H1 (cell line): ENCODE data around the gene CD44. TPM values are rescaled to one million over a fixed set of nuclear protein-coding genes. Genes with fewer than 3 reads are reported as not detected.

Source experiments
- CTCF ChIA-PET: fragments of 300-600 bp; sonication (Branson Sonifier 250); formaldehyde crosslinking; loops from one replicate; lab custom pipeline; 2021; ENCODE audit not compliant: partially characterized antibody; lab: Charles Lee
- POLR2A ChIA-PET: fragments of 300-600 bp; sonication (Branson Sonifier 250); formaldehyde crosslinking; loops from one replicate; lab custom pipeline; 2021; ENCODE audit warnings: inconsistent platforms; ENCODE audit not compliant: partially characterized antibody; lab: Charles Lee
- DNase-seq, 2 experiments: peaks; one replicate each; pipeline versions ENCODE4 v3.0.0 to v3.0.0-alpha.2; 2010 to 2022; ENCODE audit warnings: low spot score in 2 of 2, low read depth in 1 of 2, mixed read lengths in 1 of 2
- FAIRE-seq: peaks from 2 replicates; lab custom pipeline; 2011; peaks lifted over from hg19 to GRCh38; lab: Jason Lieb, UNC
- H2AFZ ChIP-seq: 2 replicates; pipeline ENCODE4 v1.8.1; 2012; ENCODE audit warnings: low read length, inconsistent platforms
- H2AK5ac ChIP-seq: 2 replicates; pipeline ENCODE4 v1.6.1; 2013; ENCODE audit warnings: low read depth, low read length
- H2BK120ac ChIP-seq: replicated peaks from 2 replicates; pipeline ENCODE3; 2013; ENCODE audit warnings: low read depth, low read length, inconsistent platforms
- H2BK12ac ChIP-seq: 2 replicates; pipeline ENCODE4 v1.6.1; 2013; ENCODE audit warnings: low read depth, low read length
- H2BK15ac ChIP-seq: 2 replicates; pipeline ENCODE4 v1.6.1; 2013; ENCODE audit warnings: low read length
- H2BK20ac ChIP-seq: 2 replicates; pipeline ENCODE4 v1.6.1; 2013; ENCODE audit warnings: low read length
- H2BK5ac ChIP-seq: 2 replicates; pipeline ENCODE4 v1.6.1; 2013; ENCODE audit warnings: low read depth, low read length
- H3K14ac ChIP-seq: 2 replicates; pipeline ENCODE4 v1.6.1; 2013; ENCODE audit warnings: inconsistent platforms; ENCODE audit not compliant: insufficient read length
- H3K18ac ChIP-seq: 2 replicates; pipeline ENCODE4 v1.6.1; 2013; ENCODE audit warnings: low read length; ENCODE audit errors: extremely low read depth
- H3K23ac ChIP-seq: 2 replicates; pipeline ENCODE4 v1.6.1; 2013; ENCODE audit warnings: inconsistent platforms; ENCODE audit not compliant: insufficient read length
- H3K23me2 ChIP-seq: 2 replicates; pipeline ENCODE4 v1.6.1; 2013; ENCODE audit warnings: low read depth, low read length
- H3K27ac ChIP-seq: 2 replicates; pipeline ENCODE4 v1.6.1; 2011; ENCODE audit warnings: low read depth, low read length, inconsistent platforms
- H3K27me3 ChIP-seq, 4 experiments: replicated peaks in 1 of 4; 1 replicate in 1 of 4; 2 replicates in 3 of 4; pipeline versions ENCODE4 v1.6.1 to v1.8.1; 2011 to 2013; ENCODE audit warnings: low read length in 3 of 4, mild to moderate bottlenecking in 3 of 4, inconsistent platforms in 2 of 4, mixed read lengths in 2 of 4, moderate library complexity in 1 of 4; ENCODE audit not compliant: control insufficient read depth in 3 of 4, insufficient read depth in 3 of 4; ENCODE audit errors: extremely low read depth in 1 of 4
- H3K36me3 ChIP-seq, 4 experiments: 2 replicates each; pipeline versions ENCODE4 v1.6.1 to v1.8.1; 2011 to 2013; ENCODE audit warnings: mild to moderate bottlenecking in 4 of 4, low read length in 3 of 4, moderate library complexity in 2 of 4, control low read depth in 1 of 4, inconsistent platforms in 1 of 4; ENCODE audit not compliant: insufficient read depth in 4 of 4, control insufficient read depth in 2 of 4
- H3K4ac ChIP-seq: replicated peaks from 2 replicates; pipeline ENCODE3; 2013; ENCODE audit warnings: low read length, low read depth, mixed read lengths, inconsistent platforms; ENCODE audit not compliant: insufficient read length
- H3K4me1 ChIP-seq, 4 experiments: replicated peaks in 1 of 4; 1 replicate in 1 of 4; 2 replicates in 3 of 4; pipeline versions ENCODE4 v1.6.1 to v1.8.1; 2011 to 2013; ENCODE audit warnings: low read length in 3 of 4, inconsistent platforms in 2 of 4, mixed read lengths in 1 of 4; ENCODE audit not compliant: insufficient read depth in 4 of 4, control insufficient read depth in 3 of 4
- H3K4me2 ChIP-seq, 2 experiments: 2 replicates each; pipeline versions ENCODE4 v1.6.1 to v1.8.1; 2011 to 2013; ENCODE audit warnings: low read depth in 2 of 2, low read length in 2 of 2, control low read depth in 1 of 2, inconsistent platforms in 1 of 2, mild to moderate bottlenecking in 1 of 2; ENCODE audit not compliant: insufficient read depth in 1 of 2
- H3K4me3 ChIP-seq, 4 experiments: fragments of 200-600, 300-600 bp in 1 of 4; sonication (generic), shearing (Covaris generic), sonication (Bioruptor Twin) in 1 of 4; 2 replicates each; pipeline versions ENCODE4 v1.5.1 to v1.8.1; 2011 to 2016; ENCODE audit warnings: low read length in 4 of 4, low read depth in 3 of 4, control low read depth in 2 of 4, inconsistent platforms in 2 of 4, mild to moderate bottlenecking in 2 of 4, mixed read lengths in 1 of 4, moderate library complexity in 1 of 4; ENCODE audit not compliant: insufficient read depth in 2 of 4; ENCODE audit errors: extremely low read depth in 1 of 4
- H3K56ac ChIP-seq: replicated peaks from 2 replicates; pipeline ENCODE3; 2013; ENCODE audit warnings: low read depth, mild to moderate bottlenecking, mixed read lengths, low read length, inconsistent platforms; ENCODE audit not compliant: insufficient read length
- H3K79me1 ChIP-seq: 2 replicates; pipeline ENCODE4 v1.6.1; 2013; ENCODE audit warnings: low read depth, low read length, control low read depth
- H3K79me2 ChIP-seq, 2 experiments: 2 replicates each; pipeline versions ENCODE4 v1.6.1 to v1.8.1; 2012 to 2013; ENCODE audit warnings: low read length in 2 of 2, mild to moderate bottlenecking in 2 of 2, inconsistent platforms in 1 of 2; ENCODE audit not compliant: insufficient read depth in 2 of 2, control insufficient read depth in 1 of 2
- H3K9ac ChIP-seq, 4 experiments: replicated peaks in 1 of 4; 1 replicate in 1 of 4; 2 replicates in 3 of 4; pipeline versions ENCODE4 v1.6.1 to v1.8.1; 2011 to 2013; ENCODE audit warnings: low read depth in 3 of 4, low read length in 3 of 4, control low read depth in 2 of 4, mild to moderate bottlenecking in 2 of 4, moderate library complexity in 2 of 4, inconsistent platforms in 1 of 4; ENCODE audit errors: extremely low read depth in 1 of 4
- H3K9me3 ChIP-seq, 2 experiments: 2 replicates each; pipeline versions ENCODE4 v1.6.1 to v1.8.1; 2012 to 2013; ENCODE audit warnings: mild to moderate bottlenecking in 2 of 2, moderate library complexity in 2 of 2, control low read depth in 1 of 2, inconsistent platforms in 1 of 2, low read depth in 1 of 2, low read length in 1 of 2, mixed read lengths in 1 of 2; ENCODE audit not compliant: insufficient read depth in 2 of 2
- H4K20me1 ChIP-seq, 2 experiments: replicated peaks in 1 of 2; 2 replicates each; pipeline versions ENCODE3 to v1.8.1; 2011 to 2013; ENCODE audit warnings: inconsistent platforms in 2 of 2, low read length in 2 of 2, mild to moderate bottlenecking in 1 of 2; ENCODE audit not compliant: insufficient read depth in 2 of 2, control insufficient read depth in 1 of 2
- H4K5ac ChIP-seq: 2 replicates; pipeline ENCODE4 v1.6.1; 2013; ENCODE audit warnings: low read length, low read depth, mixed read lengths, inconsistent platforms; ENCODE audit not compliant: insufficient read length
- H4K8ac ChIP-seq: 2 replicates; pipeline ENCODE4 v1.8.0; 2013; ENCODE audit warnings: mild to moderate bottlenecking, moderate library complexity, low read length, inconsistent platforms; ENCODE audit not compliant: insufficient read depth; ENCODE audit errors: extremely low read depth
- H4K91ac ChIP-seq: replicated peaks from 2 replicates; pipeline ENCODE3; 2013; ENCODE audit warnings: low read length, mixed read lengths, inconsistent platforms; ENCODE audit not compliant: insufficient read length
- E2F6 ChIP-seq: IDR thresholded peaks from 2 replicates; pipeline ENCODE4 v1.6.1; 2012; ENCODE audit warnings: inconsistent platforms
- MAX ChIP-seq: IDR thresholded peaks from 2 replicates; pipeline ENCODE4 v1.6.1; 2012; ENCODE audit warnings: inconsistent platforms
- TAF7 ChIP-seq: optimal IDR thresholded peaks from 2 replicates; pipeline ENCODE3; 2011; ENCODE audit warnings: low read depth, mild to moderate bottlenecking, inconsistent platforms, low read length, moderate library complexity, borderline replicate concordance
- WGBS, 2 experiments: shearing (Covaris generic) in 1 of 2; methylation state at CpG; one replicate each; pipeline versions ENCODE4 v1.1.6 to v1.1.7; 2013 to 2015; ENCODE audit warnings: low lambda C conversion rate in 2 of 2, mixed read lengths in 2 of 2, inconsistent platforms in 1 of 2, low coverage in 1 of 2, missing lambda C conversion rate in 1 of 2; ENCODE audit not compliant: insufficient replicate concordance in 2 of 2, insufficient coverage in 1 of 2, insufficient read length in 1 of 2; ENCODE audit errors: extremely low coverage in 1 of 2, missing lambda C conversion rate in 1 of 2; 5-methylcytosine and 5-hydroxymethylcytosine counted together
- polyA plus RNA-seq, 7 experiments: library from polyadenylated mRNA; depleted of rRNA in 3 of 7; stranded (reverse) in 5 of 7; unstranded in 2 of 7; fragments of >200 nt in 5 of 7; fragments of 200-250 nt in 2 of 7; gene quantifications; 1 replicate in 5 of 7; 2 replicates in 1 of 7; 4 replicates in 1 of 7; pipeline versions ENCODE4 v1.2.1 to v1.2.3, GENCODE V29; 2011 to 2013; ENCODE audit warnings: missing spikeins in 2 of 7, mixed read lengths in 2 of 7
- total RNA-seq: library from RNA; stranded (reverse); fragmentation: NEBNext Ultra II Directional; extraction: Animal tissue kit (Norgen Biotek cat#: 25700); gene quantifications from 2 replicates; pipeline ENCODE4 v1.2.1, GENCODE V29; 2021

The CD44 gene
- total and polyA plus RNA-seq, 2 of the 8 experiments (the other 6 are each of a cell fraction or from before 2014, with no cell fraction given) = 11.8 to 13.7 TPM

- ChIA-PET POLR2A (no interaction called here), CTCF (interaction anchor here (0.6 to 1.6 kb wide), 3 partner anchors 10 to 190 kb away, joined by 3 read pairs; no protein-coding TSS in a partner anchor)
Observed at GRCh38 chr11:35235157-35235468, 96.1 kb downstream of the CD44 start.

More at GRCh38 chr11:35235157-35235468, 96.1 kb downstream of the CD44 start:
- no peak overlapping the region for H2BK5ac ChIP-seq
- no peak overlapping the region for H4K91ac ChIP-seq
- H2AFZ ChIP-seq = no peak overlapping the region
- TF ChIP-seq MAX (0 out of 2 replicates have a peak, but pooled peaks have one; percentile 37), TAF7 (no peak), E2F6 (0 out of 2 replicates have a peak, but pooled peaks have one; percentile 25)
- DNase-seq (no peak), FAIRE-seq (no peak)
- peaks cover 0 to 2% (median 2%) of the 10 kb centered on the region in 4 experiments; a peak in 4 of 7 replicates for H3K4me1 ChIP-seq
- no peak overlapping the region for H3K27ac ChIP-seq
- H2BK120ac ChIP-seq = no peak overlapping the region
- no peak overlapping the region for H3K23ac ChIP-seq
- H3K9ac ChIP-seq = no peak overlapping the region
- no peak overlapping the region for H3K4ac ChIP-seq
- H3K79me1 ChIP-seq = no peaks in the 10 kb centered on the region
- no peaks in the 10 kb centered on the region for H3K9me3 ChIP-seq
- H3K14ac ChIP-seq = no peak overlapping the region
- H3K4me3 ChIP-seq = no peak overlapping the region
- no peaks in the 10 kb centered on the region for H3K79me2 ChIP-seq
- H3K4me2 ChIP-seq = no peak overlapping the region
- H2AK5ac ChIP-seq = no peak overlapping the region
- 98% methylated on average over 2 of the region's 2 CpGs; no CpG with 5 or more reads in 1 of the 2 experiments for WGBS, 2 experiments
- H4K8ac ChIP-seq = no peak overlapping the region
- no peaks in the 10 kb centered on the region for H3K23me2 ChIP-seq
- H2BK15ac ChIP-seq = no peak overlapping the region
- H3K18ac ChIP-seq = no peak overlapping the region
- no peak overlapping the region for H3K56ac ChIP-seq
- no peaks in the 10 kb centered on the region for H3K36me3 ChIP-seq
- H4K20me1 ChIP-seq = no peaks in the 10 kb centered on the region
- no peak overlapping the region for H4K5ac ChIP-seq
- H2BK12ac ChIP-seq = no peak overlapping the region
- H3K27me3 ChIP-seq = no peaks in the 10 kb centered on the region; a peak in 2 of 7 replicates
- H2BK20ac ChIP-seq = no peak overlapping the region
